ENCODE data around the gene MDGA2. TPM values are rescaled to one million over a fixed set of nuclear protein-coding genes. Genes with fewer than 3 reads are reported as not detected.
"Not testable (repeated sequence)": the region's sequence is repeated elsewhere in the genome, so short reads cannot be mapped to it uniquely, and the experiment has no call there.

Gene MDGA2
- total and polyA plus RNA-seq, 8 donors = 0.14 to 2.9 TPM; not detected in 6

DNA sequence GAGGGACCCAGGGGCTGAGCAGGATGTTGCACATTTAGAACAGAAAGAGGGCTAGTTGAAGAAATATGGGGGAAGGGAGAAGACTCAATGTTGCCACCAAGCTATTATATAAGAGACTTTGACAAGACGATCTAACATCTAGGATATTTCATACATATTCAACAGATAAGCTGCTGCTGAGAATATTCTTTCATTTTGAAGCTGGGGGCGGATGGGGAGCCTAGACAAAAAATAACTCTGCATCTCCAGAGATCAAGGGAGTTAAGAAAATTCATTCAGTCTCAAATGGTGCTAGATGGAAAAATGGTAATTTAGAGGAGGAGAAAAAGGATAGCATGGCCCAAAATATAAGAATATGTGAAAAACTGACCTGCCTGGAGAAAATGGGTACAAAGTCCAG, 415.6 kb downstream of the MDGA2 start:
- intact Hi-C loops (cut with DNase I; ENCODE audit: low total_unique reads) = no loop called here
- Histone ChIP-seq H3K4me1 (no peaks in the 10 kb centered on the region), H3K4me3 (no peak overlapping the region), H3K27me3 (no peaks in the 10 kb centered on the region), H3K9me3 (no peaks in the 10 kb centered on the region), H3K27ac (no peak overlapping the region), H3K36me3 (no peaks in the 10 kb centered on the region)
- no peak for DNase-seq
- WGBS, 5 donors = 69 to 81% (median 73%) methylated on average over 2 of the region's 2 CpGs
- TF ChIP-seq POLR2AphosphoS5 (IDR thresholded peaks at IDR 0.05) (no peak), CTCF (IDR thresholded peaks at IDR 0.05) (no peak), POLR2A (IDR thresholded peaks at IDR 0.05) (no peak), EP300 (IDR thresholded peaks at IDR 0.05) (no peak)

DNA sequence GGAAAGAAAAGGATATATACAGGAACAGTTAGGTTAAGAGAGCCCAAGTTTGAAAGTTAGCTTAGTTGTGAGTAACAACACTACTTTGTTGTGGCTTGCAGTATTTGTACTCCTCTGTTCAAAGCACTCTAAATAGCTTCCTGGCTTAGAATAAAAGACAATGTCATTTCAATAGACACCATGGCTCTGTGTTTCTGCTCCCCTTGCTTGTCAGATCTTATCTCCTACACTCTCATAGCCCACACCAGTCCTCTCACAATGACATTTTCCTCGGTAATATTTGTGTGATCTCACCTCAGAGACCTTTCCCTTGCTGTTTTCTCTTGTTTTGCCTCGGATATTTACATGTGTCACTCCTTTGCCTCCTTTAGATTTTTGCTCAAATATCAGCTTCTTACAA, 418.4 kb downstream of the MDGA2 start:
- H3K9me3 ChIP-seq = peaks cover 0 to 13% (median 5%) of the 10 kb centered on the region in 4 donors
- H3K27me3 ChIP-seq = no peaks in the 10 kb centered on the region
- H3K4me1 ChIP-seq = no peaks in the 10 kb centered on the region
- TF ChIP-seq POLR2AphosphoS5 (IDR thresholded peaks at IDR 0.05) = no peak
- no peak for TF ChIP-seq CTCF (IDR thresholded peaks at IDR 0.05)
- TF ChIP-seq EP300 (IDR thresholded peaks at IDR 0.05) = no peak
- no peak for TF ChIP-seq POLR2A (IDR thresholded peaks at IDR 0.05)
- H3K27ac ChIP-seq = no peak overlapping the region
- no peaks in the 10 kb centered on the region for H3K36me3 ChIP-seq
- peak in 1 of 2 donors; percentile 4 for DNase-seq
- no peak overlapping the region for H3K4me3 ChIP-seq
- 31 to 40% (median 36%) methylated on average over 2 of the region's 2 CpGs for WGBS, 5 donors
- intact Hi-C loops (cut with DNase I; ENCODE audit: low total_unique reads) = no loop called here

DNA sequence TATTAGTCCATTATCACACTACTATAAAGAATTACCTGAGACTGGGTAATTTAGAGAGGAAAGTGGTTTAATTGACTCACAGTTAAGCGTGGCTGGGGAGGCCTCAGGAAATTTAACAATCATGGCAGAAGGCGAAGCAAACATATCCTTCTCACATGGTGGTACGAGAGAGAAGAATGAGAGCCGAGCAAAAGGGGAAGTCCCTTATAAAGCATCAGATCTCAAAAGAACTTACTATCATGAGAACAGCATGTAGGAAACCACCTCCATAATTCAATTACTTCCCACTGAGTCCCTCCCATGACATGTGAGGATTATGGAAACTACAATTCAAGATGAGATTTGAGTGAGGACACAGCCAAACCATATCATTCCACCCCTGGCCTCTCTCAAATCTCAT, 422.6 kb downstream of the MDGA2 start:
- TF ChIP-seq POLR2A (IDR thresholded peaks at IDR 0.05) (no peak), EP300 (IDR thresholded peaks at IDR 0.05) (no peak), CTCF (IDR thresholded peaks at IDR 0.05) (no peak), POLR2AphosphoS5 (IDR thresholded peaks at IDR 0.05) (no peak)
- WGBS, 5 donors = 74 to 82% (median 82%) methylated on average over 4 of the region's 4 CpGs

DNA sequence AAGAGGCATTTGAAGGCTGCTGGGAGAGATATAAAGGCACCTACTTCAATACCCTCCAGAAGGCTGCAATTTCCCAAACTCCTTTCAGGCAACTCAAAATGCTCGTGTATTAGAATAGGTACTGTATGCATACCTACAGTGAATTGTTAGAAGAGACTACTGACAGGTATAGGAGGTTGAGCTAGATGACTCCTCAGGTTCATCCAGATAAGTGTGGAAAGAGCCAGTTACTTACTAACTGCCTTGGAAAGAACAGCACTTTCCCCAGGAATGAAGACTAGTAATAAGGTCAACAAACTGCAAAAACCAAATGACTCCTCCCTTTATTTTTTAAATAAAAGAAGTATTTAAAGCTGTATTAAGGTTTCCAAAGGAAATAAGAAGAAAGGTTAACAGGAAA, 429.0 kb downstream of the MDGA2 start:
- no peaks in the 10 kb centered on the region for H3K4me1 ChIP-seq
- TF ChIP-seq POLR2AphosphoS5 (IDR thresholded peaks at IDR 0.05) (no peak), EP300 (IDR thresholded peaks at IDR 0.05) (no peak), POLR2A (IDR thresholded peaks at IDR 0.05) (no peak), CTCF (IDR thresholded peaks at IDR 0.05) (no peak)
- no peak for DNase-seq
- no peaks in the 10 kb centered on the region for H3K27me3 ChIP-seq
- no peaks in the 10 kb centered on the region for H3K36me3 ChIP-seq
- H3K27ac ChIP-seq = no peak overlapping the region
- no peaks in the 10 kb centered on the region for H3K9me3 ChIP-seq
- intact Hi-C loops (cut with DNase I; ENCODE audit: low total_unique reads) = no loop called here
- WGBS, 5 donors = 52 to 77% (median 69%) methylated on average over 1 of the region's 1 CpG
- no peak overlapping the region for H3K4me3 ChIP-seq

More for the DNA sequence above, 422.6 kb downstream of the MDGA2 start:
- H3K9me3 ChIP-seq = peaks cover 0 to 13% (median 5%) of the 10 kb centered on the region in 4 donors
- H3K27me3 ChIP-seq = no peaks in the 10 kb centered on the region
- no peak overlapping the region for H3K4me3 ChIP-seq
- H3K4me1 ChIP-seq = no peaks in the 10 kb centered on the region
- DNase-seq = no peak
- H3K27ac ChIP-seq = no peak overlapping the region
- H3K36me3 ChIP-seq = no peaks in the 10 kb centered on the region
- intact Hi-C loops (cut with DNase I; ENCODE audit: low total_unique reads) = no loop called here

- intact Hi-C loops (cut with DNase I; ENCODE audit: low total_unique reads) = not testable (repeated sequence)
- WGBS, 5 donors = 64 to 95% (median 89%) methylated on average over 4 to 18 of the region's 18 CpGs
These were observed 432.8 kb downstream of the MDGA2 start for GRCh38 chr14:47242579-47242978.

More at GRCh38 chr14:47242579-47242978, 432.8 kb downstream of the MDGA2 start:
- H3K36me3 ChIP-seq, H3K27me3 ChIP-seq, DNase-seq, H3K4me1 ChIP-seq, H3K9me3 ChIP-seq, H3K27ac ChIP-seq, H3K4me3 ChIP-seq: not testable (repeated sequence)

Data from stomach (tissue), 9 donors.